GM18907 (cell line): Measurements from ENCODE around the gene CKAP4.
A peak's percentile ranks its signal among the peaks of the same experiment; 100 is the strongest.

Experiments used
- ATAC-seq: cut with Tn5 transposase; IDR thresholded peaks from one replicate; pipeline ENCODE4 v1.9.1; 2021; ENCODE audit warnings: mild to moderate bottlenecking, moderate library complexity; ENCODE audit not compliant: unreplicated experiment

Gene CKAP4

DNA sequence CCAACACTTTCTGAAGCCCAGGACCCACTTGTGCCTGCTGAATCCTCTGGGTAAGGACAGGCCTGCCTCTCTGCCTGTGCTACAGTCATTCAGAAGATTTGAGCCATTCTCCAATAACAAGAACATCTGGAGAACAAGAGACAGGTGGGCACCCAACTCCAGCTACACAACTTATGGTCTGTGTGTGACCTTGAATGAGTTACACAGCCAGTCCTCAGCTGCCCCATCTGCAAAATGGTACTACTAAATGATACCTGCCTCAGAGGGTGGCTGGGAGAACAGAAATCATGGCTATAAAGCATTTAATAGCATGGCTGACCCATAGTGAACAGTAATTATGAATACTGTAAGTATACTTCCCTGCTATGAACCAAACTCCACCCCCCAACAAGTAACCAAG, 4.2 kb downstream of the CKAP4 start:
- no peak for ATAC-seq

DNA sequence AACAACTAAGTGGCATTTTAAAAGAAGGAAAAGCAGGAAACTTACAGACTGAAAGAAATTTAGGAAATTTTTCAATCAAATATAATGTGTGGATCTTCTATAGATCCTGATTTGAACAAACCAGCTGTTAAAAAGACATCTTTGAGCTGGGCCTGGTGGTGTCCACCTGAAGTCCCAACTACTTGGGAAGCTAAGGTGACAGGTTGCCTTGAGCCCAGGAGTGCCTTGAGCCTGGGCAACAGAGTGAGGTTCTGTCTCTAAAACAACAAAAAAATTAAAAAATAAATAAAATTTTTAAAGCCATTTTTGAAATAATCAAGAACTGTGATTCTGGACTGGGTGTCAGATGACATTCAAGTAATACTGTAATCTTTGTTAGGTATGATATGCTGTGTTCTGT, 7.0 kb downstream of the CKAP4 start:
- ATAC-seq = no peak

DNA sequence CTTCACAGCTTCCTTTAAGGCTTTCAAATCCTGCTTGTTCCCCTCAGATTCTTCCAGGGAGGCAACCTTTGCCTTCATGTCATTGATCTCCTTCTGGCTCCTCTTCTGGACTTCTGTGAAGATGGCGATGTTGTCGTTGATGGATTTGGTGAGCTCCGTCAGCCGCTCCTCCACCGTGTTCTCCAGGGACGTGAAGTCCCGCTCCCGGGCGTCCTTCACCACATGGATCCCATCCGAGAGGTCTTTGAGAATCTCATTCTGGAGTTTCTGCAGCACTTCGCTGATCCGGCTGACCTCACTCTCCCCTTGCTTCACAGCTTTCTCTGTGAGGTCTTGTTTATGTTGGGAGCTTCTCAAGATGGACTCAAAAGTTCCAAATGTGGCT, 7.9 kb downstream of the CKAP4 start:
- no peak for ATAC-seq

DNA sequence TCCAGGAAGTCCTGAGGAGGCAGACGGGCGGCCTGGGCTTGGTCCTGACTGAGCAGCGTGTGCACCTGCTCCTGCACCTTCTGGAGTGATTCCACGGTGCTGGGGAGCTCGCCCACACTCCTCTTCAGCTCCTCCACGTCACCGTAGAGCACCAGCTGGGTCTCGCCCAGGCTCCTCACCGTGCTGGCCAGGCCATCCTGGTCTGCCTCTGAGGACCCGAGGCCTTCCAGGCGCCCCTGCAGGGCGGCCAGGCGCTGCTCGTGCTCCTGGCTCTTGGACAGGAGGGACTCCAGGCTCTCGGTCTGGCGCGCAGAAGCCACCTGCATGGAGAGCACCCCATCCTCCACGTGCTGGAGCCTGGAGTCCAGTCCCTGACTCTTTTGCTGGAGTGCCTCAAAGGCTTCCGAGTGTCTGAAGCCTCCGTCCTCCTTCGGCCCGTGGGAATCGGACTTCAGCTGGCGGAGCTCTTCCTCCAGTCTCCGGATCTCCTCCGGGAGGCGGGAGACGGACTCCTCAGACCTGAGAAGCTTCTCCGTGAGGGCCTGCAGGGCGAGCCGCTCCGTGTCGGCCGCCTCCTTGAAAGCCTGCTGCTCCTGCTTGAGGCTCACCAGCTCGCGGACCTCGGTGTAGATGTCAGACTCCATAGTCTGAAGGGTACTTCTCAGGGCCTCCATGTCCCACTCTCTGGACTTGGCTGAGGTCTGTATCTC, 8.4 kb downstream of the CKAP4 start:
- ATAC-seq = no peak

- no peak for ATAC-seq
Observed at GRCh38 chr12:106238146-106238545, 9.7 kb downstream of the CKAP4 start.

- ATAC-seq = no peak
Observed at GRCh38 chr12:106235770-106236169, 12.1 kb downstream of the CKAP4 start.

GRCh38 chr12:106234449-106234848, 13.4 kb downstream of the CKAP4 start:
- ATAC-seq = no peak

DNA sequence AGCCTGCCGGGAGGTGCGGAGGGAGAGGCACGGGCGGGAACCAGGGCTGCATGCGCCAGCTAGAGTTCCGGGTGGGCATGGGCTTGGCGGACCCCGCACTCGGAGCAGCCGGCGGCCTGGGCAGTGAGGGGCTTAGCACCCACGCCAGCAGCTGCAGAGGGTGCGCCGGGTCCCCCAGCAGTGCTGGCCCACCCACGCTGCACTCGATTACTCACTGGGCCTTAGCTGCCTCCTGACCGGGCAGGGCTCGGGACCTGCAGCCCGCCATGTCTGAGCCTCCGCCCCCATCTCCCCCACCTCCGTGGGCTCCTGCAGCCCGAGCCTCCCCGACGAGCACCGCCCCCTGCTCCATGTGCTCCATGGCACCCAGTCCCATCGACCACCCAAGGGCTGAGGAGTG, 14.8 kb downstream of the CKAP4 start:
- ATAC-seq = no peak

- ATAC-seq = no peak
Observed at GRCh38 chr12:106229036-106229591, 18.7 kb downstream of the CKAP4 start.

DNA sequence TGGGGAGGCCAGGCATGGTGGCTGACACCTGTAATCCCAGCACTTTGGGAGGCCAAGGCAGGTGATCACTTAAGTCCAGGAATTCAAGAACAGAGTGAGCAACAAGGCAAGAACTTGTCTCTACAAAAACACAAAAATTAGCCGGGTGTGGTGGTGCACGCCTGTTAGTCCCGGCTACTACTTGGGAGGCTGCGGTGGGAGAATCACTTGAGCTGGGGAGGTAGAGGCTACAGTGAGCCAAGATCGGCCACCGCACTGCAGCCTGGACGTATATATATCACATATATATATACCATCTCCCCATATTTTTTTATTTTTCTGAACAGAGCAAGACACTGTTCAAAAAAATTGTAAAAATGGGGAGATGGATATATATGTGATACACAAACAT, 19.5 kb downstream of the CKAP4 start:
- no peak for ATAC-seq

GRCh38 chr12:106227641-106228319, 20.0 kb downstream of the CKAP4 start:
- no peak for ATAC-seq

DNA sequence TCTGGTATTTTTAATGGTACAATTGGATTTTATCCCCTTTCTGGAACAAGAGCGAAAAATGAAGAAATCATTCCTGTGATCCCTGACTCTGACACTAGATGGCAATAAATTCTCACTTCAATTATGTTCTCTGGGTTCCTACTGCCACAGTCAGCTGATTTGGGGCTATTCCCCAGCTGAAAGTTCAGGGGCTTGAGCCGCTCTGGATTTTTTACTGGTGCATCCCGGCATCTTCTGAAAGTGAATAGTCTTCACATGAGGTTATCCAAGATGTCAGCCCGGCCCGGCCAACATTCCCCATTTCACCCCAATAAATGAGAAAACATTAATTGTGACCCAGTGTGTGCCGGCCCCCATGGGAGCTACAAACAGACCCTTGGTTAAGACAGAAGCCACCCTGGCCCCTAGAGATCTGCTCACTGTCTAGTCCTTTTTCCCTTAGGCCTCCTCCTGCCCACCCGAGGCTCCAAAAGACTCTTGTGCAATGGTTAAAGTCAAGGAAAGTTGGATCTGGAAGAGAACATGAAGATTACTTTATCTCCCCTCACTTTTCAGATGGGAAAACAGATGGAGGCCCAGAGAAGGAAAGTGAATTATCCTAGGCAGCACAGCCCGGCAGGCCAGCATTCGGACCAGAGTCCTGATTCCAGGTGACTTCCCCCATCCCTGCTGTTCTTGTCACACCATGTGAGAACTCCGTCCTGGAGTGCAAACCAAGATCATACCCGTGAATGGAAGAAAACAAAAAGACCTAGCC, 20.8 kb downstream of the CKAP4 start:
- no peak for ATAC-seq

DNA sequence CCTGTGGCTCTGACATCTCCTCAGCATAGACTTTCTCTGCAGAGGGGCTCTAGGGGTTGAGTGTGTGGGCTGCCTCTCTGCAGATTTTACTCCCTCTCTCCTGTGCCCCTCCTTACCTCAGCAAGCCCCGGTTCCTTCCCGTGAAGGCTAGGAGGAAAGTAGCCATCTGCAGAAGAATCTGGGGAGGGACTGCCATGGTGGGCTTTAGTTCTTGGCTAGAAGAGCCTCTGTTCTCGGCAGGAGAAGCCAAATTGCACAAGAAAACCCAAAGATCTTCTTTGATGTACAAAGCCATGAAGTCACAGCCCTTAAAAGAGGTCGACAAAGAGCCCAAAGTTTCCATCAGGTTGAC, 23.5 kb downstream of the CKAP4 start:
- ATAC-seq = no peak

- ATAC-seq = peak; percentile 68
Observed at GRCh38 chr12:106223485-106224354, 24.1 kb downstream of the CKAP4 start.

DNA sequence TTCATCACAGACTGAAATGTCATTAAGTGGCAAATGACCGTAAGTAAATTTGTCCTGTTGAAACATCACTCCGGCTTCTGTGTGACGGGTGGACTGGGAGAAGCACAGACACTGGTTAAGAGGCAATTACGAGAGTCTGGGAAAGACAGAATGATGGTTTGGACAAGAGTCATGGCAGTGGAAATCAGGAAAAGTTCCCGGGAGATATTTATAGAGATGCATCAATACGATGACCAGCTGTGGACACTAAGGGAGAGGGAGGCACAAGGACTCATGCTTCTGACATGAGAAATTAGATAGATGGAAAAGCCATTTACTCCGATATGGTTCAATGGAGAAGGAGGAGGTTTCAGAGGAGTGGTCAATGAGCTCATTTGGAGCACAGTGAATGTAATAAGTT, 27.3 kb downstream of the CKAP4 start:
- ATAC-seq = no peak

GRCh38 chr12:106219043-106219442, 28.8 kb downstream of the CKAP4 start:
- ATAC-seq = no peak

- no peak for ATAC-seq
Observed at GRCh38 chr12:106217706-106218105, 30.1 kb downstream of the CKAP4 start.

GRCh38 chr12:106214571-106214970, 33.2 kb downstream of the CKAP4 start:
- no peak for ATAC-seq

DNA sequence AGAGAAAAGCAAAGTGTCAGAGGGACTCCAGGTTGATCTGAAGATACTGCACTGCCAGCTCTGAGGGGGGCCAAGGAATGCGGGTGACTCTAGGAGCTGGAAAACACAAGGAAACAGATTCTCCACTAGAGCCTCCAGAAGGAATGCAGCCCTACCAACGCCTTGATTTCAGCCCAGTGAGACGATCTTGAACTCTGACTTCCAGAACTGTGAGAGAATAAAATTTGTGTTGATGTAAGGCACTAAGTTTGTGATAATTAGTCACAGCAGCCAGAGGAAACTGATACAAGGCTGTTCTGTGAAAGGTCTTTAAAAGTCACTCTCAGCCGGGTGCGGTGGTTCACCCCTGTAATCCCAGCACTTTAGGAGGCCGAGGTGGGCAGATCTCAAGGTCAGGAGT, 34.2 kb downstream of the CKAP4 start:
- no peak for ATAC-seq

DNA sequence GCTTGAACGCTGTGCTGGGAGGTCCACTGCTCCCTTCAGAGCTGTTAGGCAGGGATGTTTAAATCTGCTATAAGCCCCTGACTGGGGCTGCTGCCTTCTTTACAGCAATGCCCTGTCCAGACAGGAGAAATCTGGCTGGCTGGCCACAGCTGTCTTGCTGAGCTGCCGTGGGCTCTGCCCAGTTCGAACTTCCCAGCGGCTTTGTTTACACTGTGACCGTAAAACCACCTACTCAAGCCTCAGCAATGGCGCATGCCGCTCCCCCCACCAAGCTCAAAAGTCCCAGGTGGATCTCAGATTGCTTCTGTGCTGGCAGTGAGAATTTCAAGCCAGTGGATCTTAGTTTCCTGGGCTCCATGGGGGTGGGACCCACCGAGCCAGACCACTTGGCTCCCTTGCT, 35.8 kb downstream of the CKAP4 start:
- no peak for ATAC-seq
